ENCODE results near the gene DYNLT1.
"Not testable (repeated sequence)": the region's sequence is repeated elsewhere in the genome, so short reads cannot be mapped to it uniquely, and the experiment has no call there.

Gene DYNLT1

DNA sequence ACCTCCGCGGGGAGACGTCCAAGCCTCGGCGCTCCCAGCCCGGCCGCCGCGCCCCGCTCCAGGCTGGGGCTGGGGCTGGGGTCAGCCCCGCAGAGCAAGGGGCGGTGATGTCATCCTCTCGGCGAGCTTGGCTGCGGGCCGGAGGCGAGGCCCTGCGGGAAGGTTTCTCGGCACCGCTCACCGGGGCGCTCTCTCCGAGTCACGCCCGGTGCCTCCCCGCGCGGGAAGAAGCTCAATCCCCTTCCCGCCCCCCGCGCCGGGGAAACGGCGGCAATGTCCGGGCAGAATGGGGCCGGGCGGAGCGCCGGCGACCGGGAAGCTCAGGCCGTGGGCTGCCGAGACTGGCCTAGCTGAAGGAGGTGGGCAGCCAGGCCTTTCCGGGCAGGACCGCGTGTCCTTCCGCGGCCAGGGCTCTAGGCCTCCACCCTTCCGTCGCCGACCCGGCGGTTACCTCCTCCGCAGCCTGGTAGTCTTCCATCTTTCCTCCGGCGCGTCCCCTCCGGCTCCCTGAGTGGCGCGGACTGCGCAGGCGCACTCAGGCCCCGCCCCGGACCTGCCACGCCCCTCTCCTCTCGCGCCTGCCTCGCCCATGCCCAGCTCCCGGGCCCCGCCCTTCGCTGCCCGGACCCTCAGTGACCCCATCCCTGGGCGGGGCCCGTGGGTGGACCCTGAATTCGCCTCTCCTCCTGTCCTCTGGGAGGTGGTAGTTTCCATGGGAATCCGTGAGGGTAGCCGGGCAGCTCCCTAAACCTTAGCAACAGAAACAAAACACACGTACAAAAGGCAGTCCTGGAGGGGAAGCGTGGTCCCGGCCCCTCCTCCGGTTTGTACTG lies at the start of gene DYNLT1:
Gene DYNLT1 (minus strand): TSS at position 513 of the 833 bp plus-strand sequence. CDS start 35 bp downstream, at position 478.
- DNase-seq, result peak; percentile 99

DNA sequence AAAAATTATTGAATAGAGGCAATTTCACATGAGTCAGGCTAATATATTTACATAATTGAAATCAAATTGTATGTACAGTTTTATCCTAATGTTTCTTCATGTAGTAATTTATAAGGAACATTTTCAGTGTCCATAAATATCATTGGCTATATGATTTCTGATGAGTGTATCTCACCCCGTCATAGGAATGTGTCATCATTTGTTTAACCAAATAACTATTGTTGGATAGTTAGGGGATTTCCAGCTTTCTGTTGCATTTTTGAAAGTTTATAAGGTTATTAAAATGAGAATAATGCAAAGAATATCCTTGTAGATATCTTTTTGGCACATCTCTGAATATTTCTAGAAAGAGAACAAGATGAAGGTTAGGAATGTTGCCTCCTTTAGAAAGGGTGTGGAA lies 44.3 kb upstream of the DYNLT1 start:
- DNase-seq, result no peak

DNA sequence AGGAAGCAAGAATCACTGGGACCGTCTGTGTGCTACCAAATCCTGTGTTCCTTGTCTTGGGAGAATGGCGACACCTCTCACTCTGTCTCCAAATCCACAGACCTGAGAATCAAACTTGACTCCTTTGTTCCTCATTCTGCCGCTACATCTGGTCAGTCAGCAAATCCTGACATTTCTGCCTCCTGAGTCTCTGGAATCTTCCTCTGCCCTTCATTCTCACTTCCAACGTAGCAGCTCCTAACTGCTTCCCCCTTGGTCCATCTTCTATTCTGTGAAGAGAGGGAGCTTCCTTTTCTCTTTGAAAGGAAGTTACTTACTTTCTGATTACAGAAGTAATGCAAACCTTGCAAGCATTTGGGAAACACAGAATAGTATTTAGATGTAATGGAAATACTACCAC lies 43.0 kb upstream of the DYNLT1 start:
- DNase-seq, result no peak

DNA sequence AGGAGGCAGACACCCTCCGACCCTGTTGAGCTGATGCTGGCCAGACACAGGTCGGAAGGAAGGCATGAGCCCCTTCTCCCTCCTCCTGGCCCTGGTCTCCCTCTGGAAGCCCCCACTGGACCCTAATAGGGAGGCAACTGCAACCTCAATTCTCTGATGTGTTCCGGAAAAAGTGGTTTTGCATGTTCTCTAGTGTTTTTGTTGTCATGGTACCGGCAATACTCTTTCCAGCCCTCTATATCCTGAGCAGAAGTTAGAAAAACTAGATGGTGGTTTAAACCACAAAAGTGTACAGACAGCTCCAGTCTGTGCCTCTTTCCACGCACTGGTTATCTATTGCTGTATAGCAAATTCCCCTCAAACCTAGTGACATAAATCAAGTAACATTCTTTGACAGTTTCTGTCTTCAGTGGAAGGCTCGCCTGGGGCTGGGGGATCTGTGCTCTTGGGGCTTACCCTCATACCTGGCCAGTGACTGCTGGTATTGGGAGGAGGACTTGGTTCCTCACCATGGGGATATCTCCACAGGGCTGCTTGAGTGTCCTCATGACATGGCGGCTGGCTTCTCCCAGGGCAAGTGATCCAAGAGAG lies 42.3 kb upstream of the DYNLT1 start:
- peak; percentile 53 for DNase-seq

DNA sequence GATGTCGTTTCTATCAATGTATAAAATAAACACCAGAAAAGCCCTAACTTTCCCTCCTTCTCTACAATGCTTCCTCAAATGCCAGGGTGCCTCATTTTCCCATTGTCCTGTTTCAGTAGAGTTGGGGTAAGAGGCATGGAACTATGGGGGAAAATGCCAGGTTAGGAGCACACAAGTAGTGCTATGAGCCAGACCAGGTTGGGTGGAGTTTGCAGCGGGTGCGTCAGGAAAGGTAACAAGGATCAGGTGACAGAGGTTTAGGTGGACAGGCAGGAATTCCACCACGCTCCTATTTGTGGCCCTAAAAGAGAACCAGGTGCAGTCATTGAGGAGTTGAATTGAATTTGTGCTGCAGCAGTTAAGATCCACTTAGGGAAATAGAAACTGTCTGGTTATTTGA lies 41.8 kb upstream of the DYNLT1 start:
- DNase-seq, result peak; percentile 35

DNA sequence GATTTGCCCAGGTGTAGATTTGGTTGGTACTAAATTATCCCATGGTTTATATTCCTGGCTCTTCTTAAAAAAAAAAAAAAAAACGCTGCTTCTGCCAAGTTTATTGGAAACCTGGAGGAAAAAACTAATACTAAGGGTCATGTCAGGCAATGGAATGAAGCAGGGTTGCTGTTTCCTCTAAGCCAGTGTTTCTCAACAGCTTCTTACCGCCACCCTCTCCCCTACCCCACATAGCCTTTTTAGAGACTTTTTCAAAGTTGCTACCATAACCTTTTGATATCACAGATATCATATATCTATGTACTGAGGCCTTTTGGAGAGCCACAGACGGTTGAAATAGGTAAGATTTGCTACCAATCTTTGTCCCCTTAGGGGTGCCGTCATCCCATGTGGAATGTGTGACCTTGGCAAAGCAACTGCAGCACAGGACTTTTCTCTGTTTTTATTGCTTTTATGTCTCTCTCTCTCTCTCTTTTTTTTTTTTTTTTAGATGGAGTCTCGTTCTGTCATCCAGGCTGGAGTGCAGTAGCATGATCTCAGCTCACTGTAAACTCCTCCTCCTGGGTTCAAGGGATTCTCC lies 40.3 kb upstream of the DYNLT1 start:
- DNase-seq, result peak; percentile 30

DNA sequence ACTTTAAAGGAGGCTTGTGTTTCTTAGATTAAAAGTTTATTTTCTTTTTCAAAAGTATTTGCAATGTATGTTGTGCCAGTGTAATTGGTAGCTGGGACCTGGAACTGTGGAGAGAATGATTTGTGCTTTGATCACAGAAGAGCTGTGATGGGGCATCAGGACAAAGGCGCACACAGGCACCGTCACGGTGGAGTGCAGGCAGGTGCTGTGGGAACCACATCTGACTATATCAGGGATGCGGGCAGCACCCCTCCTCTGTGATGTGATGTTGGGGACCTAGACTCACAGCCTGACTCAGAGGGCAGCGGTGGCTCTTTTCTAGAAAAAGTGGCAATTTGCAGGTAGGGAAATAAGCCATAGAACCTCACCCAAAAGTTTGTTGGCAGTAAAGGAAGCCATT lies 39.8 kb upstream of the DYNLT1 start:
- DNase-seq, result peak; percentile 45

DNA sequence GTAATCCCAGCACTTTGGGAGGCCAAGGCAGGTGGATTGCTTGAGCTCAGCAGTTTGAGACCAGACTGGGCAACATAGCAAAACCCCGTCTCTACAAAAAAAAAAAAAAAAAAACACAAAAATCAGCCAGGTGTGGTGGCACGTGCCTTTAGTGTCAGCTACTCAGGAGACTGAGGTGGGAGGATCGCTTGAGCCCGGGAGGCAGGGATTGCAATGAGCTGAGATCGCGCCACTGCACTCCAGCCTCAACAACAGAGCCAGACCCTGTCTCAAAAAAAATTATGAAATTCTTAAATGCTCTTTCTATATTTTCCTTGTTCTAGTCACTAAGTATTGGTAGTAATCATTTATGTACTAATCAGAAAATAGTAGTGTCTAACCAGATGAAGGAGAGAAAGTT lies 35.9 kb upstream of the DYNLT1 start:
- peak; percentile 30 for DNase-seq

DNA sequence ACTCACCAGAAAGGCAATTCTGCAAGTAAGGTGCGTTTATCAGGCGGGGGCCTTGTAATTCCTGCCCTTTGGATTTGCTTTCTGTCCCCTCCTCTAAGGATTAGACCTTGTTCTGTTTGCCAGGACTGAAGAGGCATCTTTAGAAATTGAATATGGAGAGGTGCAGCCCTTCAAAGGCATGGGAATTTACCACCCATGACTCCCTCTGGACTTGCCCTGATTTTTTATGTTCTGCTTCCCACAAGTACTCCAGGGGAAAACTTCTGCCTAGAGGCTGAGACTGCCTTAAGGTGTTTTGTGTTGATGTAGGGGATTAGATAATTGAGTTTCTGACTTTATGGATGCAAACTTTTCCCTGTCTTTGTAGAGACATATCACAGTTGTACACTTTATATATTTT lies 35.5 kb upstream of the DYNLT1 start:
- DNase-seq, result peak; percentile 39

DNA sequence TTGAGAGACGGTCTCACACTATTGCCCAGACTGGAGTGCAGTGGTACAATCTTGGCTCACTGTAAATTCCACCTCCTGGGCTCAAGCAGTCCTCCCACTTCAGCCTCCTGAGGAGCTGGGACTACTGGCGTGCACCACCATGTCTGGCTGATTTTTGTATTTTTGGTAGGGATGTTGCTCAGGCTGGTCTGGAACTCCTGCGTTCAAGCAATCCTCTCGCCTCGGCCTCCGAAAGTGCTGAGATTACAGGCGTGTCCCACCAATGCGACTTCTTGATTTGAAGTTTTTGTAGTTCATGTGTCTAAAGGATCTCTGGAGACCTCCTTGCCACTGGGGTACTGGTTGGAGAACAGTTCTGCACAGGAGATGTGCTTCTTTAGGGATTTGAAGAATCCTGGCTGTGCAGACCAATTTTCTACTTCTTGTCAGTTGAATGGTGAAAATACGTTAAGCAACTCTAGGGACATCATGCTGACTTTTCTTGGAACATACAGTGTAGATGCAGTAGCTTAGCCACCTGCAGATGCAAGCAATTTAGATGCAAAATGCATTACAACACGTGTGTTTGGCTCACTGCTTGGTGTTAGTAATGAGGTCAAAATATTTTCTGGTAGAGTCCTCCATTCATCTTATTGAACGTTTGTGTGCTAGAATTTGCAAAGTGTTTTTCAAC lies 33.5 kb upstream of the DYNLT1 start:
- DNase-seq, result peak; percentile 46

DNA sequence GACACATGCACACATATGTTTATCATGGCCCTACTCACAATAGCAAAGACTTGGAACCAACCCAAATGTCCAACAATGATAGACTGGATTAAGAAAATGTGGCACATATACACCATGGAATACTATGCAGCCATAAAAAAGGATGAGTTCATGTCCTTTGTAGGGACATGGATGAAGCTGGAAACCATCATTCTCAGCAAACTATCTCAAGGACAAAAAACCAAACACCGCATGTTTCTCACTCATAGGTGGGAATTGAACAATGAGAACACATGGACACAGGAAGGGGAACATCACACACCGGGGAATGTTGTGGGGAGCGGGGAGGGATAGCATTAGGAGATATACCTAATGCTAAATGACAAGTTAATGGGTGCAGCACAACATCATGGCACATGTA lies 32.6 kb upstream of the DYNLT1 start:
- DNase-seq, result not testable (repeated sequence)

DNA sequence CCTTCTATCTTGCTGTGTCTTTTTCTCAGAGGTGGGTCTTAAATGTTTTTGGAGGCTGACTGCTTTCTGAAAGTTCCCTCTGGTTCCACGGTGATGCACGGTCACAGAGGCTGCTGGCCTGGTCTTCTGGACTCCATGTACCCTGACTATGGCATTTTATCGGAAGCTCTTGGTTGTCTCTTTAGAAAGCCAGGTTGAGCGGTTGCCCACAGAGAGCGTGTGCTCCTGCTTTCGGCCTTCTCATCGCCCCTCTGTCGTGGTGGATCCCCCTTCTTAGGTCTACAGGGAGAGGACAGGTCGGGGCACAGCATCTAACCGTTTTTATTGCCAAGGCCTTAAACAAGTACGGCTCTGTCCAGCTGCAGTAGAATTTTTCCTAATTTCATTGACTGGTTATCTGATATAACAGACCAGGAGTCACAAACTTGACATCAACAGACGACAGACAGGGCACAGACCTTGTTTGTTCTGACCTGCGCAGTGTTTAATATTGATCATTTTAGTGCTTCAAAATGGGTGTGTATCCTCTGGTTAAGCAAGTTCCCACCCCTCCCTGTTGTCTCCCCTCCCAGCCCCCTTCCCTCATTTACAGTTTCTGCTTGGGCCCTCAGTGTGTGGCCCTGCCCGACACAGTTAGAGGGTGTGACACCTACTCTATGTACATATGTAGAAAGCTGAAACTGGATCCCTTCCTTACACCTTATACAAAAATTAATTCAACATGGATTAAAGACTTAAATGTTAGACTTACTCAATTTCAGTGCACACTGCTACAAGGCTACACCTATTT lies 30.0 kb upstream of the DYNLT1 start:
- DNase-seq, result peak; percentile 30

DNA sequence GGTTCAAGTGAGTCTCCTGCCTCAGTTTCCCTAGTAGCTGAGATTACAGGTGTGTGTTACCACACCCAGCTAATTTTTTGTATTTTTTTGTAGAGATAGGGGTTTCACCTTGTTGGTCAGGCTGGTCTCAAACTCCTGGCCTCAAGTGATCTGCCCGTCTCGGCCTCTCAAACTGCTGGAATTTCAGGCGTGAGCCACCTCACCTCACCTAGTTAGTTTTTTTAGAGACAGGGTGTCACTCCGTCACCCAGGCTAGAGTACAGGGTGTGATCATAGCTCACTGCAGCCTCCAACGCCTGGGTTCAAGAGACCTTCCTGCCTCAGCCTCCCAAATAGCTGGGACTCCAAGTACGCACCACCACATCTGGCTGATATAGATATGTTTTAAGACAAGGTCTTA lies 28.2 kb upstream of the DYNLT1 start:
- DNase-seq, result peak; percentile 23

DNA sequence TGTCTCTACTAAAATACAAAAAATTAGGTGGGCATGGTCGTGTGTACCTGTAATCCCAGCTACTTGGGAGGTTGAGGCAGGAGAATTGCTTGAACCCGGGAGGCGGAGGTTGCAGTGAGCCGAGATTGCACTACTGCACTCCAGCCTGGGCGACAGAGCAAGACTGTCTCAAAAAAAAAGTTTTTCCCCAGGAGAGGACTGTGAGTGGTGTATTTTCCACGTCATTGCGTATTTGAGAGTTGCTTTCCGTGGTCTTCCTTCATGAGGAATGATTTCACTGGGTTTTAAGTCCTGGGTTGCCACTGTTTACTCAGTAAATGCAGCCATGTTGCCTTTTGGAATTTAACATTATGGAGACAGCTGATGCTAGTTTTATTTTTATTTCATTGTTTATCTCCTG lies 27.6 kb upstream of the DYNLT1 start:
- not testable (repeated sequence) for DNase-seq

DNA sequence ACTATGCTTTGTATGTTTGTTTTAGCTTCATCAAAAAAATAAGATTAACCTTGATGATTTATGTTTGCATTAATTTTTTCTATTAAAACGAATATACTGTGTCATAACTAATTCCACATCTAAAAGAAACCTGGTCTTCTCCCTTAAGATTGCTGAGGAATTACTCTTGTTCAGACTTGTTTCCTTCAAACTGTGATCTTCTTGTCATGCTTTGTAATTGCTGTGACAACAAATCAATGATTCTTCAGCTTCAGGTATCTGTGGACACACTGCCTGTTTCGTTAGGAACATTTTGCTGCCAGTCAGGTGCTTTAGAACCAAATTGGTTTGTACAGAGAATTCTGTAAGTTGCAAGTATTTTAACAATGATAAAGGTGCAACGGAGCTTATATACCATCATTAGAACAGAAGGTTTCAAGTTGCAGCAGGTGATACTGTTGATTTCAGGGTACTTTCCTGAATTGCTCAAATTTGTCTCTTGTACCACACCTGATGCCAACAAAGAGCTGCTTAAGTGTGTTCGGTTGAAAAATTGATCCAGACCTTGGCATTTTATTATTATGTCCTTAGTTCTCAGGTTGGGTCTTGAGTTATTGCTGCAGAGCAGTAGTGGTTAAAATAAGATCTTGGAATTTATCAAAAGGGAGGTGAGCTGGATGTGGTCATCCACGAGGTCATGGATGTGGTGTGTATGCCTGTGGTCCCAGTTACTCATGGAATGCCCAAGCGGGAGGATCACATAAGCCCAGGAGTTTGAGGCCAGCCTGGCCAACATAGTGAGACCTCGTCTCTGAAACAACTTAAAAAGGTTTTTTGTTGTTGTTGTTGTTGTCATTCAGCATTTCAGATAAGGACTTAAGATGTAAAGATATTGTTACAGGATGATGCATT lies 24.8 kb upstream of the DYNLT1 start:
- peak; percentile 46 for DNase-seq

DNA sequence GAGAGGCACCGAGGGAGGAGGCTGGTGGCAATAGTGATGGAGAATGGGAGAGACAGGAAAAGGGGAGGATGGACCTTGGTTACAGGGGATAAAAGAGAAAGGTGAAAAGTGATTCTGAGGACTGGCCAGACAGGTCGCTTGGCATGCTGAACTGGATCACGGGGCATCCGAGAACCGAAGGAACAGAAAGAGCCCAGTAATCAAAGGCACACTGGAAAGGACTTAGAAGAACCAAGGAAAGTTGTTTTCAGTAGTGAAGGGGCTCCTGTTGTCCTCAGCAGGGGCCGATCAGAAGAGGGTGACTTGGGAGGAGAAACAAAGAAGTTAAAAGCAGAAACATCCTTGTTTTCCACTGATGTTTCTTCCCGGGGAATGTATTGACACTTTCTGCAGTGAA lies 24.2 kb upstream of the DYNLT1 start:
- DNase-seq, result peak; percentile 42

DNA sequence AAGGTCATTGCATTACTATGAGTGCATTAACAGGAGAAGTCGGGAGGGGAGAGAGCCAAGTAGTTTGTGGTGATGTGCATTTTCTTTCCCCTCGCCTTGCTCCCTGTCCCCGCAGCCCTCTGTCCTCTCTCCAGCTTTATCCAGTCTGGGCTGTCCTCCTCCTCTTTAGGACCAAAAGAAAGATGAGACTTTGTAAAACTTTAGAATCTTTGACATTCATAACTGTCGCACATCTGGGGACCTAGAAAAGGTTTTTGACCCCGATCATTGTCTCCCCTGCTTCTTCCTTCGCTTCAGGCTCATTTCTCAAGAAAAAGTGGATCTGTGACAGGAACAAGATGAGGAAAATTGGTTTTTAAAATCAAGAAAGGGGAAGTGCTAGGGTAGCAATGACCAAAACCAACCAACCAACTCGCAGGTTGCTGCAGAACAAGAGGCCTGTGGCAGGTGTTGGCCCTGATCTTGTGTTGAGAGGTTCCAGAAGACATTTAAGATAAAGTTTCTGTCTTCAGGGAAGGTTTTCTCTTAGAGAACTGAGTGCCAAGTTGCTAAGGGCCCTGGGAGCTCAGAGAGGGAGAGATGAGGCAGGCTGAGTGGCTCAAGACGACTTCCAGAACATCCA lies 22.9 kb upstream of the DYNLT1 start:
- DNase-seq, result peak; percentile 35

DNA sequence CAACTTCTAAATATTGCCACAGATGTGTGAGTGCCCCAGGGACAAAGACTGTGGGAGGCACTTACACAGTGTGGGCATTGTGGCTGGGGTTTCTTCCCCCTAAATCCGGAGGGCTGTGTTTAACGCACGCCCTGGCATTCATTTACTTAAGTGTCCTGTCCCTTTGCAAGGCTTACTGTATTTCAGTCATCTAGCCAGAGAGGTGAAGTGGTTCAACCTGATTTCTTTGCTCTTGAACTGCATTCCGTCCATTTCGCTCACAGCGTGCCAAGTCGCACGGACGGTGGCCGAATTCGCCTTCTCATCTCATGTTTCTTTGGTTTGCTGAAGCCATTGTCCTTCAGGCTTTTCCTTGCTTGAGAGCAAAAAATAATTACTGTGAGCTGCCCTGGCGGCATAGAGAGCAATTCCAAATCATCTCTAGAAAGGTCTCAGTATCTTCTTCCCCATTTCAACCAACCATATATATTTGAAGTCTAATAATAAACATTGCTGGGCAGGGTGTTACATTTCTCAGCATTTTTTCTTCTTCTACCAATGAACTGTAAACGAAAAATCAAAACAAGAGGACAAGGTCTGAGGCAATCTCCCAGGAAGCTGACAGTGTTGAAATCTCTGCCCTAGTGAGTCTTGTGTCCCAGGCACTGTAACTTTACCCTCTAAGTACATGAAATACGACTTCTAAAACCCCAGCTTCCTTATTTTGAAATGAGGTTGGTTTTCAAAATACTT lies 22.3 kb upstream of the DYNLT1 start:
- DNase-seq, result peak; percentile 33

DNA sequence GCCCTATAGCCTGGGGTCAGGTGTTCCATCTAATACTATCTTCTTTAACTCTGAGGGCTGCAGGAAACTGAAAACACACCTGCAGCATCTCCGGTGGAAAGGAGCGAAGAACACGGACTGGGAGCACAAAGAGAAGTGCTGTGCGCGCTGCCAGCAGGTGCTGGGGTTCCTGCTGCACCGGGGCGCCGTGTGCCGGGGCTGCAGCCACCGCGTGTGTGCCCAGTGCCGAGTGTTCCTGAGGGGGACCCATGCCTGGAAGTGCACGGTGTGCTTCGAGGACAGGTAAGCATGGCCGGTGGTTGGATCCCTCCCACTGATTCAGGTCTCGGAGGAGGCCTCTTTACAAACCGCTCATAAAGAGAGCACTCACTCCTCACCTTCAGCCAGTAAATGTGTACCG lies 20.8 kb upstream of the DYNLT1 start:
- DNase-seq, result peak; percentile 46

DNA sequence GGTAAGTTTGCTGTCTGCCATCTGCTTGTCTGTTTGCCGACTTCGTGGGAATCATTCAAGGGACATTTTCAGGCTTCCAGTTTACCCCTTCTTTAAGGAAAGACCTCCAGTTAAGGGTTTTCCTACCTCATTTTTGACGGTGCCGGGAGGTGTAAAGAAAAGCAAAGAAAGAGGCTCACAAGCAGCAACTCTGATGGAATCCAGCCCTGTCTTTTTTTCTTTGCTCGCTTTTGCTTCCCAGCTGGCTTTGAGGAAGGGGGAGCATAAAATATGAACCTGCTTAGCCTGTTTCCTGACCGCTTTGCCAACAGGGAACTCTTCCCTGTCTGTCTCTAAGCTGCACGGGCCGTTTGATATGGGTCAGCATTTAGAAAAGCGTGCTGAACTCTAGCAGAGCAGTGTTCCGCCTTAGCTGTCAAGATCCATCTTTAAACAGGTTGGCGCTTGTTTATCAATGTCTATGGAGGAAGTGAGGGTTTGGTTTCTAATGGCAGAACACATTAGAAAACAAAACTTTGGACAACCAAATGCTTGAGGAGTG lies 19.2 kb upstream of the DYNLT1 start:
- DNase-seq, result peak; percentile 42
